Stimulated activated CD8-positive, alpha-beta memory T cell treated with anti-CD3 and anti-CD28 coated beads, Interleukin-4, amount 100 ng/mL, for 48 hours (primary cell): Measurements from ENCODE around the gene RSBN1L.
"Not testable (repeated sequence)": the region's sequence is repeated elsewhere in the genome, so short reads cannot be mapped to it uniquely, and the experiment has no call there.

Experiments used
- DNase-seq: peaks from one replicate; pipeline ENCODE4 v3.0.0-alpha.2; 2020

Gene RSBN1L

GRCh38 chr7:77696057-77696642 is at the start of gene RSBN1L:
Gene RSBN1L, plus strand, starts transcription at chr7:77696459. Its CDS starts 11 bp downstream, at chr7:77696470.
- peak; percentile 98 for DNase-seq

GRCh38 chr7:77648742-77649338 is 47.4 kb upstream of the RSBN1L start:
- no peak for DNase-seq

GRCh38 chr7:77649716-77650349 is 46.4 kb upstream of the RSBN1L start:
- DNase-seq: no peak

GRCh38 chr7:77651575-77652162 is 44.6 kb upstream of the RSBN1L start:
- DNase-seq: peak; percentile 34

GRCh38 chr7:77652826-77653225 is 43.4 kb upstream of the RSBN1L start:
- not testable (repeated sequence) for DNase-seq

- DNase-seq: no peak
Observed at GRCh38 chr7:77653572-77653971, 42.7 kb upstream of the RSBN1L start.

- DNase-seq: no peak
Observed at GRCh38 chr7:77655356-77655755, 40.9 kb upstream of the RSBN1L start.

- no peak for DNase-seq
Observed at GRCh38 chr7:77655836-77656455, 40.3 kb upstream of the RSBN1L start.

GRCh38 chr7:77657427-77658224 is 38.6 kb upstream of the RSBN1L start:
- DNase-seq: no peak

GRCh38 chr7:77658928-77659327 is 37.3 kb upstream of the RSBN1L start:
- DNase-seq: no peak

GRCh38 chr7:77661816-77662215 is 34.4 kb upstream of the RSBN1L start:
- no peak for DNase-seq

- DNase-seq: no peak
Observed at GRCh38 chr7:77662869-77663268, 33.4 kb upstream of the RSBN1L start.

- no peak for DNase-seq
Observed at GRCh38 chr7:77664715-77665114, 31.5 kb upstream of the RSBN1L start.

- no peak for DNase-seq
Observed at GRCh38 chr7:77665161-77665560, 31.1 kb upstream of the RSBN1L start.

- DNase-seq: no peak
Observed at GRCh38 chr7:77667459-77668086, 28.7 kb upstream of the RSBN1L start.

GRCh38 chr7:77674878-77675277 is 21.4 kb upstream of the RSBN1L start:
- DNase-seq: no peak

GRCh38 chr7:77679608-77680007 is 16.7 kb upstream of the RSBN1L start:
- no peak for DNase-seq

GRCh38 chr7:77680266-77680665 is 16.0 kb upstream of the RSBN1L start:
- no peak for DNase-seq

GRCh38 chr7:77684030-77684429 is 12.2 kb upstream of the RSBN1L start:
- no peak for DNase-seq

- DNase-seq: no peak
Observed at GRCh38 chr7:77685233-77685632, 11.0 kb upstream of the RSBN1L start.

GRCh38 chr7:77687100-77687746 is 9.0 kb upstream of the RSBN1L start:
- no peak for DNase-seq

- peak; percentile 35 for DNase-seq
Observed at GRCh38 chr7:77687747-77688144, 8.5 kb upstream of the RSBN1L start.
